HG03432 (cell line): Measurements from ENCODE around the gene PRR13.

Source experiments
- ATAC-seq: cut with Tn5 transposase; IDR thresholded peaks from one replicate; pipeline ENCODE4 v1.9.1; 2021; ENCODE audit warnings: mild to moderate bottlenecking, moderate library complexity; ENCODE audit not compliant: unreplicated experiment

PRR13 gene

DNA sequence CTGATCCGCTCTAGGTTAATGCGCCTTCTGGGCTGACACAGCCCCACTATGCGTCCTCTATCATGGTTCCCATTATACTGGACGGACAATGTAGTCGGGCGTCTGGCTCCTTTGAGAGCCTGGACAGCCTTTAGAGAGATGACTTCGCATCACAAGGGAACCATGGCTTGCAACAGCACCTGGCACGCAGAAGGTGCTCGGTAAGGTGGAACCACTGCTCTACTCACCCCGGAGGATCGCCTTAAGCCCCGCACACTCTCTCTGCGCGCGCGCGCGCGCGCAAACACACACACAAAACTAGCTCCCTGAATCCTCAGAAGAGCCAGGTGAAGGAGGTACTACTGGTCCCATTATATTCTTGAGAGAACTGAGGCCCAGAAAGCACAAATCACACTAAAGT, 50.7 kb downstream of the PRR13 start:
- ATAC-seq: no peak

DNA sequence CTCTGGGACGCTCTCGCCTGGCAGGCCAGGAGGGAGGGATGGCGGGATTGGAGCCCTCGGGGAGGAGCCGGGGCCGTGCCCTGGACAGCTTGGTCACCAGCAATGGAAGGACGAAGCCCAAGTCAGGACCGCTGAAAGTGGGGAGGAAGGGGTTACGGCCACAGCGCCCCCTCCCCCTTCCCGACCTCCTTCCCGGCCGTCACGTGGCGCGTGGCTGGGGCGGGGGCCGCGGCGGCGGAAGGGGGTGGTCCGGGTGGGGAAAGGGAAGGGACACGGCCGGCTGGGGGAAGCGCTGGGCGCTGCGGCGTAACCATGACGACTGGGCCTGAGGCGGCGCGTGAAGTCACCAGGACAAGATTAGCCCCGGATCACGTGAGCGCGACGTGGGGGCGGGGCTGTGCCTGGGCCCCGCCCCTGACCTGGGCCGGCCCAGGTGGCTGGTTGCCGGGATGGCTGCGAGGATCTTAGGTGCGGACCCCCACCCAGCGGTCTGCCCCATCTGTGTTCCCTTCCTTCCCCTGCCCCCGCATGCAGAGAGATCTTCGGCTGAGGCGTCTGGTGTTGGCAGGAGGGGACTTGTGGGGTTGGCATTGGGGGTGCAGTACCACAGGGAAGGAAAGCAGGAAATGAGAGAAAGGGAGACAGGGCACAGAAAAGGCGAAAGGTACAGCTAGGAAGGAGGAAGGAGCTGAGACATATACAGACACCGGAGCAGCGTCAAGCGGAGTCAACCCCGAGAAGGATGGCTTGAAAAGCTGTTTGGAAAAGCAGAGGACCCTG, 51.5 kb downstream of the PRR13 start:
- ATAC-seq: peak; percentile 96

DNA sequence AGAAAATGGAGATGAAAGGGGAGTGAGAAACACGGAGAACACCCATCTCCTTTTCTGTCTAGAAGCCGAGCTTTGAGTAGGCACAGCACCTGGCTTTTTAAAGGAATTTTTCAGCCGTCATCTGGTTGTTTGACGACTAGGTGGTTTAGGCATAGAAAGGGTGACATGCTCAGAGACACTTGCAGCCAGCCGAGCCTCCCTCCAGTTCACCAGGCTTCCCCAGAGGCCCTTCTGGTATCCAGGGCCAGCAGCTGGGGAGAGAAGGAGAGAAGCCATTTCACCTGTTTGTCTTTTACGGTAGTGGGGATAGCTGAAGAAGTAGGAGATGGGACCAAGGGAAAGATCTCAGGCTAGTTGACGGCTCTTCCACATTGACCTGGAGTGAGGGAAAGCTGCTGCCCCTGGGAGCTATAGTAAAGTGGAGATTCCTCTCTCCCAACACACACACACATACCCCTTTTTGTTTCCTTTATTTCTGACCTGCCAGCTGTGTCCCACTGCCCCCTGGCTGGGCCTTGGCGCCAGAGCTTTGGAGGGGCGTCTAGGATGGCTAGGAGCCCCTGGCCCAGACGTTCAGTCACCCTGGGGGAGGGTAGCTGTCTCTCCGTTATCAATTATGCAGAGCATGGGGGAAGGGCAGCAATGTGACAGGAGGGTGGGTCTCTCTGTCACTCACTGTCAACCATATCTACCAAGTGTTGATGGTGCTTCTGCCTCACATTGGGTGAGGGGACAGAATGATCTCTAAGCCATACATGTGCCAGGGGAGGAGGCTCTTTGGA, 52.3 kb downstream of the PRR13 start:
- ATAC-seq: no peak
